Erythroblast (primary cell): Measurements from ENCODE around the gene SBK1.
"Not testable (repeated sequence)": the region's sequence is repeated elsewhere in the genome, so short reads cannot be mapped to it uniquely, and the experiment has no call there.

Source experiments
- DNase-seq, 2 experiments: peaks; one replicate each; lab custom pipeline; 2025; lab: John Stamatoyannopoulos, UW
- GATA1 ChIP-seq: IDR thresholded peaks from 2 replicates; pipeline ENCODE4 v1.6.1; 2011; ENCODE audit warnings: low read depth, mild to moderate bottlenecking, control low read depth, low read length, moderate library complexity
- POLR2A ChIP-seq: IDR thresholded peaks from 2 replicates; pipeline ENCODE4 v1.6.1; 2011; ENCODE audit warnings: mild to moderate bottlenecking, low read length

The SBK1 gene

GRCh38 chr16:28291651-28292626, at the start of gene SBK1:
SBK1 (plus strand) TSS chr16:28292525; CDS start chr16:28317392, 24,867 bp downstream.
- peak; percentile 68 for DNase-seq
- TF ChIP-seq POLR2A = no peak
- no peak for TF ChIP-seq GATA1

GRCh38 chr16:28249483-28249882, 42.8 kb upstream of the SBK1 start:
- DNase-seq = not testable (repeated sequence)

GRCh38 chr16:28250999-28251398, 41.3 kb upstream of the SBK1 start:
- DNase-seq = no peak
- TF ChIP-seq POLR2A (no peak), GATA1 (no peak)

- TF ChIP-seq GATA1 (no peak), POLR2A (no peak)
- no peak for DNase-seq
Observed at GRCh38 chr16:28254158-28254557, 38.2 kb upstream of the SBK1 start.

GRCh38 chr16:28255838-28256237, 36.5 kb upstream of the SBK1 start:
- no peak for DNase-seq
- TF ChIP-seq POLR2A (no peak), GATA1 (no peak)

GRCh38 chr16:28257256-28257655, 35.1 kb upstream of the SBK1 start:
- no peak for DNase-seq
- no peak for TF ChIP-seq GATA1
- no peak for TF ChIP-seq POLR2A

- no peak for TF ChIP-seq GATA1
- TF ChIP-seq POLR2A = no peak
Observed at GRCh38 chr16:28258567-28258966, 33.8 kb upstream of the SBK1 start.

GRCh38 chr16:28259091-28259780, 33.1 kb upstream of the SBK1 start:
- DNase-seq = no peak
- TF ChIP-seq GATA1 (no peak), POLR2A (no peak)

More at GRCh38 chr16:28258567-28258966, 33.8 kb upstream of the SBK1 start:
- no peak for DNase-seq

GRCh38 chr16:28259781-28260150, 32.6 kb upstream of the SBK1 start:
- no peak for DNase-seq
- TF ChIP-seq POLR2A = no peak
- TF ChIP-seq GATA1 = no peak

- TF ChIP-seq GATA1 (no peak), POLR2A (no peak)
- DNase-seq = no peak
Observed at GRCh38 chr16:28260193-28260592, 32.1 kb upstream of the SBK1 start.

- TF ChIP-seq POLR2A (no peak), GATA1 (no peak)
- DNase-seq = no peak
Observed at GRCh38 chr16:28261942-28262341, 30.4 kb upstream of the SBK1 start.

- TF ChIP-seq GATA1 = no peak
- TF ChIP-seq POLR2A = no peak
- DNase-seq = no peak
Observed at GRCh38 chr16:28263305-28263704, 29.0 kb upstream of the SBK1 start.

GRCh38 chr16:28264656-28265055, 27.7 kb upstream of the SBK1 start:
- DNase-seq = no peak
- TF ChIP-seq GATA1 (no peak), POLR2A (no peak)

- TF ChIP-seq GATA1 = no peak
- TF ChIP-seq POLR2A = no peak
- DNase-seq = no peak
Observed at GRCh38 chr16:28265822-28266221, 26.5 kb upstream of the SBK1 start.

- DNase-seq = no peak
- TF ChIP-seq POLR2A (no peak), GATA1 (no peak)
Observed at GRCh38 chr16:28267356-28267755, 25.0 kb upstream of the SBK1 start.
